BJ (cell line): ENCODE measurements around the gene CCBE1. TPM values are rescaled to one million over a fixed set of nuclear protein-coding genes. Genes with fewer than 3 reads are reported as not detected.

Experiments
- CTCF ChIA-PET: fragments of 350-600 bp; formaldehyde crosslinking; extraction: SDS; loops from one replicate; lab custom pipeline; 2021; ENCODE audit warnings: antibody characterized with exemption, inconsistent platforms; lab: Yijun Ruan, JAX
- POLR2A ChIA-PET: fragments of 300-600 bp; sonication (Branson Sonifier 250); formaldehyde crosslinking; extraction: SDS; loops from one replicate; lab custom pipeline; 2021; ENCODE audit warnings: antibody characterized with exemption; lab: Charles Lee
- DNase-seq: peaks from one replicate; pipeline ENCODE4 v3.0.0-alpha.2; 2011; ENCODE audit warnings: low read depth
- H3K27me3 ChIP-seq: 2 replicates; pipeline ENCODE4 v1.6.0; 2011; ENCODE audit warnings: low read length; ENCODE audit not compliant: control insufficient read depth, insufficient read depth
- H3K36me3 ChIP-seq: 2 replicates; pipeline ENCODE4 v1.5.1; 2011; ENCODE audit warnings: low read length; ENCODE audit not compliant: control insufficient read depth, insufficient read depth
- H3K4me3 ChIP-seq: 2 replicates; pipeline ENCODE4 v1.5.1; 2011; ENCODE audit warnings: low read depth, mild to moderate bottlenecking, control low read depth, low read length
- CTCF ChIP-seq: IDR thresholded peaks from 2 replicates; pipeline ENCODE4 v1.5.1; 2011; ENCODE audit warnings: low read depth, mild to moderate bottlenecking, control low read depth, inconsistent platforms, low read length, moderate library complexity; ENCODE audit not compliant: insufficient read depth
- polyA plus RNA-seq: library from polyadenylated mRNA; depleted of rRNA; stranded (reverse); fragments of >200 nt; gene quantifications from 2 replicates; pipeline ENCODE4 v1.2.3, GENCODE V29; 2011

The CCBE1 gene
- polyA plus RNA-seq, 1 experiment = 51.2 TPM

GRCh38 chr18:59613903-59614302 lies 83.3 kb downstream of the CCBE1 start:
- ChIA-PET POLR2A (no interaction called here), CTCF (interaction anchor here (0.6 kb wide), 1 partner anchor 11 kb away, joined by 3 read pairs; no protein-coding TSS in a partner anchor)
- no peak for DNase-seq
- Histone ChIP-seq H3K4me3 (no peak overlapping the region), H3K36me3 (no peaks in the 10 kb centered on the region), H3K27me3 (no peaks in the 10 kb centered on the region)
- TF ChIP-seq CTCF = no peak

GRCh38 chr18:59612381-59612780 lies 84.8 kb downstream of the CCBE1 start:
- Histone ChIP-seq H3K36me3 (no peaks in the 10 kb centered on the region), H3K4me3 (no peak overlapping the region), H3K27me3 (no peaks in the 10 kb centered on the region)
- ChIA-PET POLR2A (no interaction called here), CTCF (interaction anchor here (0.6 to 2.9 kb wide), 4 partner anchors 18 to 211 kb away, joined by 3 to 11 read pairs (median 4); partner anchors contain the start of gene CCBE1)
- peak; percentile 73 for DNase-seq
- no peak for TF ChIP-seq CTCF

- DNase-seq = no peak
- no peak for TF ChIP-seq CTCF
- no peaks in the 10 kb centered on the region for H3K36me3 ChIP-seq
- H3K4me3 ChIP-seq = no peak overlapping the region
- H3K27me3 ChIP-seq = no peaks in the 10 kb centered on the region
- POLR2A ChIA-PET = no interaction called here
- CTCF ChIA-PET = interaction anchor here (0.6 to 2.9 kb wide), 3 partner anchors 14 to 87 kb away, joined by 3 to 11 read pairs (median 3); partner anchors contain the start of gene CCBE1
These were observed 86.6 kb downstream of the CCBE1 start for GRCh38 chr18:59610546-59611140.

GRCh38 chr18:59609654-59610053 lies 87.6 kb downstream of the CCBE1 start:
- DNase-seq = no peak
- Histone ChIP-seq H3K4me3 (no peak overlapping the region), H3K36me3 (no peaks in the 10 kb centered on the region), H3K27me3 (no peaks in the 10 kb centered on the region)
- POLR2A ChIA-PET = no interaction called here
- CTCF ChIA-PET = interaction anchor here (2.9 kb wide), 1 partner anchor 88 kb away, joined by 11 read pairs; the partner anchor contains the start of gene CCBE1
- no peak for TF ChIP-seq CTCF

GRCh38 chr18:59607471-59607870 lies 89.8 kb downstream of the CCBE1 start:
- no peak for TF ChIP-seq CTCF

More at GRCh38 chr18:59607471-59607870, 89.8 kb downstream of the CCBE1 start:
- Histone ChIP-seq H3K36me3 (no peaks in the 10 kb centered on the region), H3K27me3 (no peaks in the 10 kb centered on the region), H3K4me3 (no peak overlapping the region)
- CTCF ChIA-PET = interaction anchor here (1.2 to 1.7 kb wide), 2 partner anchors 30 to 90 kb away, joined by 3 to 7 read pairs; partner anchors contain the start of gene CCBE1
- DNase-seq = no peak
- POLR2A ChIA-PET = no interaction called here
